Loucy (cell line): ENCODE results near the gene CERS6.

Experiments used
- EZH2phosphoT487 ChIP-seq: fragments of 200-600 bp; IDR thresholded peaks from 2 replicates; pipeline ENCODE4 v1.6.1; 2018; ENCODE audit warnings: antibody characterized with exemption, mild to moderate bottlenecking, moderate library complexity, borderline replicate concordance
- TF ChIP-seq, protein P1 (sequence below): fragments of 200-600 bp; sonication (generic); conservative IDR thresholded peaks from 2 replicates; pipeline ENCODE4 v1.5.1; 2014; ENCODE audit warnings: mild to moderate bottlenecking, antibody characterized with exemption, low read length

DNA sequence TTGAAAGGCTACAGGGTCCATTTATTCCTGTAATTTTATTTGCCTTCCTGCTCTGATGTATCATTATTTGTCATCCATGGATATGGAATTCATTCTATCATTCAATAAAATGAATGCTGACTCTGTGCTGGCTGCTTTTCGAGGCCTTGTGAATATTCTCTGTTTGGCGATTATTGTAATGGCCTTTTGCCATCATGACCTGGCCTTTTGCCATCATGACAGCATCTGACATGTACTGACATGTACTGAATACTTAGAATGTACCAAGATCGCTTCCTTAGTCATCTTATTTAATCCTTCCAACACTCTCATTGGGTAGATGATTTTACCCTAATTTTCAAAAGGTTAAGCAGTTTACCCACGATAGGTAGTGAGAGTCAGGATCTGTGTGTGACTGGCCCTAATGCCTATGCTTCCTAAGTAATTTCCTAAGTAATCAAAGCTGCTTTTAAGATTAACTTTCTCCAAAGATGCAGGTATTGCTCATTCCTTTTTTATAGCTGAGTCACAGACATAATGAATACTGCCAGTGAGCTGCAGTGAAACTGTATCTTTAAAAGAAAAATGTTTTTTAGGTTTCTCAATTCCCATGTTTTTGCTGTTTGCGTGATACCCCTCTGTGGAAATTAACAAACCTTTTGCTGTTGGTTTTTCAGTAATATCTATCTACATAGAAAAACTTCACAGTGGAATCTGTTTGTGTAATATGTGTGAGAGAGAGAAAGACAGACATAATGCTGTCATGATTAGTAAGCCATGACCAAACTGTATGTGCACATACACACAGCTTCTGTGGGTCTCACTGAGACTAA, 127.8 kb downstream of the CERS6 start:
- TF ChIP-seq, protein P1, sequence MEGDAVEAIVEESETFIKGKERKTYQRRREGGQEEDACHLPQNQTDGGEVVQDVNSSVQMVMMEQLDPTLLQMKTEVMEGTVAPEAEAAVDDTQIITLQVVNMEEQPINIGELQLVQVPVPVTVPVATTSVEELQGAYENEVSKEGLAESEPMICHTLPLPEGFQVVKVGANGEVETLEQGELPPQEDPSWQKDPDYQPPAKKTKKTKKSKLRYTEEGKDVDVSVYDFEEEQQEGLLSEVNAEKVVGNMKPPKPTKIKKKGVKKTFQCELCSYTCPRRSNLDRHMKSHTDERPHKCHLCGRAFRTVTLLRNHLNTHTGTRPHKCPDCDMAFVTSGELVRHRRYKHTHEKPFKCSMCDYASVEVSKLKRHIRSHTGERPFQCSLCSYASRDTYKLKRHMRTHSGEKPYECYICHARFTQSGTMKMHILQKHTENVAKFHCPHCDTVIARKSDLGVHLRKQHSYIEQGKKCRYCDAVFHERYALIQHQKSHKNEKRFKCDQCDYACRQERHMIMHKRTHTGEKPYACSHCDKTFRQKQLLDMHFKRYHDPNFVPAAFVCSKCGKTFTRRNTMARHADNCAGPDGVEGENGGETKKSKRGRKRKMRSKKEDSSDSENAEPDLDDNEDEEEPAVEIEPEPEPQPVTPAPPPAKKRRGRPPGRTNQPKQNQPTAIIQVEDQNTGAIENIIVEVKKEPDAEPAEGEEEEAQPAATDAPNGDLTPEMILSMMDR: no peak
- no peak for TF ChIP-seq EZH2phosphoT487
